HEK293T (cell line): Measurements from ENCODE around the gene PRKCH.

Source experiments
- CTCF ChIA-PET: fragments of 350-600 bp; formaldehyde crosslinking; extraction: SDS; loops from one replicate; lab custom pipeline; 2021; ENCODE audit warnings: antibody characterized with exemption, inconsistent platforms; lab: Yijun Ruan, JAX
- POLR2A ChIA-PET: fragments of 350-600 bp; formaldehyde crosslinking; extraction: SDS; loops from one replicate; lab custom pipeline; 2020; ENCODE audit warnings: antibody characterized with exemption, inconsistent platforms; lab: Yijun Ruan, JAX
- DNase-seq: peaks from one replicate; pipeline ENCODE4 v3.0.0; 2012; ENCODE audit warnings: mixed read lengths; ENCODE audit errors: extremely low spot score
- ARNT ChIP-seq: fragments of 450-650 bp; IDR thresholded peaks from 2 replicates; pipeline ENCODE4 v1.6.1; 2017; ENCODE audit warnings: mild to moderate bottlenecking
- BHLHE40 ChIP-seq: fragments of 450-650 bp; IDR thresholded peaks from 2 replicates; pipeline ENCODE4 v1.6.1; 2016; ENCODE audit warnings: mild to moderate bottlenecking, moderate library complexity, borderline replicate concordance
- CTBP1 ChIP-seq: fragments of 450-650 bp; IDR thresholded peaks from 2 replicates; pipeline ENCODE4 v1.6.1; 2016; ENCODE audit warnings: borderline replicate concordance
- ELF4 ChIP-seq: fragments of 450-650 bp; IDR thresholded peaks from 2 replicates; pipeline ENCODE4 v1.6.1; 2017; ENCODE audit warnings: antibody characterized with exemption
- FOXA1 ChIP-seq: fragments of 450-650 bp; IDR thresholded peaks from 2 replicates; pipeline ENCODE4 v1.6.1; 2016; ENCODE audit warnings: mild to moderate bottlenecking
- FOXK2 ChIP-seq: fragments of 450-650 bp; IDR thresholded peaks from 2 replicates; pipeline ENCODE4 v1.6.1; 2016; ENCODE audit warnings: mild to moderate bottlenecking
- FOXM1 ChIP-seq: fragments of 450-650 bp; IDR thresholded peaks from 2 replicates; pipeline ENCODE4 v1.6.1; 2017; ENCODE audit warnings: mild to moderate bottlenecking, borderline replicate concordance
- HDGF ChIP-seq: fragments of 450-650 bp; IDR thresholded peaks from 2 replicates; pipeline ENCODE4 v1.6.1; 2017; ENCODE audit warnings: antibody characterized with exemption, borderline replicate concordance
- L3MBTL2 ChIP-seq: fragments of 450-650 bp; conservative IDR thresholded peaks from 2 replicates; pipeline ENCODE4 v1.6.1; 2016; ENCODE audit warnings: mild to moderate bottlenecking
- LEF1 ChIP-seq: fragments of 450-650 bp; IDR thresholded peaks from 2 replicates; pipeline ENCODE4 v1.6.1; 2017; ENCODE audit warnings: mild to moderate bottlenecking, borderline replicate concordance
- NFRKB ChIP-seq: fragments of 450-650 bp; IDR thresholded peaks from 2 replicates; pipeline ENCODE4 v1.6.1; 2016; ENCODE audit warnings: mild to moderate bottlenecking, moderate library complexity
- SP1 ChIP-seq: fragments of 450-650 bp; IDR thresholded peaks from 2 replicates; pipeline ENCODE4 v1.6.1; 2017
- SUZ12 ChIP-seq: fragments of 450-650 bp; IDR thresholded peaks from 2 replicates; pipeline ENCODE4 v1.6.1; 2016; ENCODE audit warnings: mild to moderate bottlenecking
- TARDBP ChIP-seq: fragments of 450-650 bp; IDR thresholded peaks from 2 replicates; pipeline ENCODE4 v1.6.1; 2016
- ZNF384 ChIP-seq: fragments of 450-650 bp; IDR thresholded peaks from 2 replicates; pipeline ENCODE4 v1.6.1; 2016
- TF ChIP-seq, protein P1 (sequence below): fragments of 450-650 bp; IDR thresholded peaks from 2 replicates; pipeline ENCODE4 v1.6.1; 2016

The PRKCH gene

GRCh38 chr14:61401461-61401860 is 80.1 kb downstream of the PRKCH start:
- no peak for TF ChIP-seq ELF4
- TF ChIP-seq HDGF, result no peak
- no peak for TF ChIP-seq FOXA1
- no peak for TF ChIP-seq LEF1
- no peak for TF ChIP-seq L3MBTL2
- no peak for TF ChIP-seq FOXM1
- TF ChIP-seq ZNF384, result no peak
- TF ChIP-seq FOXK2, result no peak
- TF ChIP-seq ARNT, result no peak
- TF ChIP-seq NFRKB, result no peak
- TF ChIP-seq, protein P1, sequence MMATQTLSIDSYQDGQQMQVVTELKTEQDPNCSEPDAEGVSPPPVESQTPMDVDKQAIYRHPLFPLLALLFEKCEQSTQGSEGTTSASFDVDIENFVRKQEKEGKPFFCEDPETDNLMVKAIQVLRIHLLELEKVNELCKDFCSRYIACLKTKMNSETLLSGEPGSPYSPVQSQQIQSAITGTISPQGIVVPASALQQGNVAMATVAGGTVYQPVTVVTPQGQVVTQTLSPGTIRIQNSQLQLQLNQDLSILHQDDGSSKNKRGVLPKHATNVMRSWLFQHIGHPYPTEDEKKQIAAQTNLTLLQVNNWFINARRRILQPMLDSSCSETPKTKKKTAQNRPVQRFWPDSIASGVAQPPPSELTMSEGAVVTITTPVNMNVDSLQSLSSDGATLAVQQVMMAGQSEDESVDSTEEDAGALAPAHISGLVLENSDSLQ, result no peak
- TF ChIP-seq SUZ12, result no peak
- TF ChIP-seq SP1, result no peak
- no peak for TF ChIP-seq CTBP1
- POLR2A ChIA-PET, result no interaction called here
- CTCF ChIA-PET, result interaction anchor here (0.9 kb wide), 1 partner anchor 34 kb away, joined by 4 read pairs; no protein-coding TSS in a partner anchor
- DNase-seq, result no peak

GRCh38 chr14:61403411-61403810 is 82.0 kb downstream of the PRKCH start:
- ChIA-PET POLR2A (no interaction called here), CTCF (no interaction called here)
- DNase-seq, result no peak
- no peak for TF ChIP-seq ELF4
- no peak for TF ChIP-seq L3MBTL2
- TF ChIP-seq SP1, result no peak
- TF ChIP-seq SUZ12, result no peak
- no peak for TF ChIP-seq ARNT
- TF ChIP-seq FOXM1, result no peak
- TF ChIP-seq LEF1, result no peak
- no peak for TF ChIP-seq TARDBP
- no peak for TF ChIP-seq BHLHE40
- no peak for TF ChIP-seq FOXA1
- TF ChIP-seq, protein P1, result no peak
- no peak for TF ChIP-seq FOXK2

GRCh38 chr14:61404637-61405036 is 83.3 kb downstream of the PRKCH start:
- CTCF ChIA-PET, result no interaction called here
- TF ChIP-seq SP1, result no peak
- TF ChIP-seq CTBP1, result no peak
- no peak for TF ChIP-seq FOXA1
- TF ChIP-seq ELF4, result no peak
- TF ChIP-seq, protein P1, result no peak
- TF ChIP-seq LEF1, result no peak
- no peak for TF ChIP-seq ZNF384
- TF ChIP-seq HDGF, result no peak
- TF ChIP-seq ARNT, result no peak
- no peak for TF ChIP-seq NFRKB
- no peak for TF ChIP-seq L3MBTL2
- TF ChIP-seq TARDBP, result no peak
- TF ChIP-seq SUZ12, result no peak
- TF ChIP-seq FOXM1, result no peak
- TF ChIP-seq FOXK2, result no peak
- no peak for TF ChIP-seq BHLHE40
- POLR2A ChIA-PET, result no interaction called here
- no peak for DNase-seq

- TF ChIP-seq, protein P1, result peak; percentile 50; the same call in 1 of the 2 replicates
- TF ChIP-seq SP1, result no peak
- DNase-seq, result peak; percentile 26
- ChIA-PET CTCF (no interaction called here), POLR2A (no interaction called here)
Measured at GRCh38 chr14:61406198-61406597, 84.8 kb downstream of the PRKCH start.

DNA sequence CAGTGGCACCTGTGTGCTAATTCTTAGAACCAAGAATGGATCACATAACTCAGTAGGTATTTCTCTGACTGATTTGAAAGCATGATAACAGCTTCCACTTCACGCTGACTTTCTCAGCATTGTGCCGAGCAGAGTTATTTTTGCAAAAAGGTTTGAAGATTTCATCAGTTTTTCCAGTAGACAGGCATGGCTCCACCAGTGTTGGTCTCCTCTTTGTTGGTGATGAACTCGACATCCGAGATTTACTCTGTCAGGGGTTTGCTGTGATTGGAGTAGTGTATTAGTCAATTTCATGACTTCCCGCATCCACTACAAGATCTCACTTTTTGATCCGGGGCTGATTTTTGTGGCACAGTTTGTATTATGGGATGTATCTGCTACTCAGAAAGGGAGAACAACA is 85.3 kb downstream of the PRKCH start:
- TF ChIP-seq FOXK2, result no peak
- no peak for TF ChIP-seq ZNF384
- no peak for TF ChIP-seq FOXA1
- TF ChIP-seq HDGF, result no peak
- no peak for TF ChIP-seq SUZ12
- TF ChIP-seq ARNT, result no peak
- no peak for TF ChIP-seq FOXM1
- no peak for TF ChIP-seq TARDBP
- no peak for TF ChIP-seq ELF4
- POLR2A ChIA-PET, result no interaction called here
- DNase-seq, result no peak
- CTCF ChIA-PET, result no interaction called here

- TF ChIP-seq FOXM1, result no peak
- TF ChIP-seq ELF4, result no peak
- no peak for TF ChIP-seq SUZ12
- TF ChIP-seq, protein P1, result no peak
- TF ChIP-seq SP1, result no peak
- no peak for TF ChIP-seq LEF1
- no peak for TF ChIP-seq BHLHE40
- TF ChIP-seq FOXK2, result no peak
- TF ChIP-seq TARDBP, result no peak
- TF ChIP-seq L3MBTL2, result no peak
- TF ChIP-seq ARNT, result no peak
- TF ChIP-seq ZNF384, result no peak
- no peak for TF ChIP-seq NFRKB
- TF ChIP-seq FOXA1, result no peak
- TF ChIP-seq HDGF, result no peak
- no peak for TF ChIP-seq CTBP1
- CTCF ChIA-PET, result no interaction called here
- POLR2A ChIA-PET, result interaction anchor here (1.2 kb wide), 1 partner anchor 353 kb away, joined by 3 read pairs; no protein-coding TSS in a partner anchor
Measured at GRCh38 chr14:61408498-61408897, 87.1 kb downstream of the PRKCH start.

More at GRCh38 chr14:61408498-61408897, 87.1 kb downstream of the PRKCH start:
- DNase-seq, result no peak
